ENCODE results near the gene SPRING1. TPM values are rescaled to one million over a fixed set of nuclear protein-coding genes. Genes with fewer than 3 reads are reported as not detected.
"Not testable (repeated sequence)": the region's sequence is repeated elsewhere in the genome, so short reads cannot be mapped to it uniquely, and the experiment has no call there.

SPRING1 gene
- total and polyA plus RNA-seq, 10 donors = 8.8 to 43.8 (median 23.7) TPM

GRCh38 chr12:116749884-116750283 is 12.0 kb upstream of the SPRING1 start:
- Histone ChIP-seq H3K4me1 (no peaks in the 10 kb centered on the region), H3K27ac (no peak overlapping the region), H3K4me3 (no peak overlapping the region), H3K27me3 (replicated peaks in 1 of 7) (no peaks in the 10 kb centered on the region), H3K9me3 (no peaks in the 10 kb centered on the region), H3K36me3 (peaks cover 0 to 7% (median 0%) of the 10 kb centered on the region in 6 donors)
- DNase-seq = no peak
- intact Hi-C loops (cut with DNase I; ENCODE audit: low total_unique reads) = no loop called here
- 89 to 94% (median 91%) methylated on average over 20 to 26 of the region's 26 CpGs for WGBS, 5 donors
- TF ChIP-seq POLR2AphosphoS5 (IDR thresholded peaks at IDR 0.05) (no peak), CTCF (IDR thresholded peaks at IDR 0.05 in 8 of 11, conservative IDR thresholded peaks at IDR 0.05 in 3 of 11) (no peak), POLR2A (IDR thresholded peaks at IDR 0.05) (no peak)

GRCh38 chr12:116745554-116745953 is 7.7 kb upstream of the SPRING1 start:
- Histone ChIP-seq H3K4me3 (no peak overlapping the region), H3K9me3 (no peaks in the 10 kb centered on the region), H3K27me3 (replicated peaks in 1 of 7) (no peaks in the 10 kb centered on the region), H3K36me3 (no peaks in the 10 kb centered on the region), H3K4me1 (no peaks in the 10 kb centered on the region), H3K27ac (no peak overlapping the region)
- DNase-seq = no peak
- TF ChIP-seq POLR2A (IDR thresholded peaks at IDR 0.05) = no peak
- no peak for TF ChIP-seq CTCF (IDR thresholded peaks at IDR 0.05 in 8 of 11, conservative IDR thresholded peaks at IDR 0.05 in 3 of 11)
- TF ChIP-seq POLR2AphosphoS5 (IDR thresholded peaks at IDR 0.05) = no peak
- WGBS, 5 donors = 93 to 95% (median 94%) methylated on average over 4 of the region's 4 CpGs
- intact Hi-C loops (cut with DNase I; ENCODE audit: low total_unique reads) = no loop called here

- Histone ChIP-seq H3K4me1 (no peaks in the 10 kb centered on the region), H3K9me3 (no peaks in the 10 kb centered on the region), H3K27ac (no peak overlapping the region), H3K4me3 (no peak overlapping the region), H3K27me3 (replicated peaks in 1 of 7) (no peaks in the 10 kb centered on the region), H3K36me3 (no peaks in the 10 kb centered on the region)
- DNase-seq = no peak
- intact Hi-C loops (cut with DNase I; ENCODE audit: low total_unique reads) = no loop called here
- 45 to 74% (median 61%) methylated on average over 3 of the region's 3 CpGs for WGBS, 5 donors
- TF ChIP-seq POLR2A (IDR thresholded peaks at IDR 0.05) (no peak), CTCF (IDR thresholded peaks at IDR 0.05 in 8 of 11, conservative IDR thresholded peaks at IDR 0.05 in 3 of 11) (no peak), POLR2AphosphoS5 (IDR thresholded peaks at IDR 0.05) (no peak)
Observed at GRCh38 chr12:116744766-116745165, 6.9 kb upstream of the SPRING1 start.

GRCh38 chr12:116742787-116743186 is 4.9 kb upstream of the SPRING1 start:
- intact Hi-C loops (cut with DNase I; ENCODE audit: low total_unique reads); H3K9me3 ChIP-seq; H3K4me3 ChIP-seq; H3K27me3 ChIP-seq (replicated peaks in 1 of 7); H3K36me3 ChIP-seq; H3K27ac ChIP-seq; DNase-seq: not testable (repeated sequence)
- 78 to 88% (median 80%) methylated on average over 2 of the region's 2 CpGs for WGBS, 5 donors
- H3K4me1 ChIP-seq = peaks cover 6 to 10% (median 9%) of the 10 kb centered on the region in 6 donors

GRCh38 chr12:116739381-116739887 is 1.6 kb upstream of the SPRING1 start:
- H3K36me3 ChIP-seq = peaks cover 0 to 9% (median 6%) of the 10 kb centered on the region in 6 donors
- H3K4me3 ChIP-seq = peak overlapping the region in 1 of 8 donors; percentile 93
- H3K27ac ChIP-seq = no peak overlapping the region
- peaks cover 16 to 39% (median 23%) of the 10 kb centered on the region in 6 donors for H3K4me1 ChIP-seq
- no peak for DNase-seq
- TF ChIP-seq POLR2AphosphoS5 (IDR thresholded peaks at IDR 0.05) (no peak), CTCF (IDR thresholded peaks at IDR 0.05 in 8 of 11, conservative IDR thresholded peaks at IDR 0.05 in 3 of 11) (no peak), POLR2A (IDR thresholded peaks at IDR 0.05) (no peak)
- intact Hi-C loops (cut with DNase I; ENCODE audit: low total_unique reads) = no loop called here
- no peaks in the 10 kb centered on the region for H3K9me3 ChIP-seq
- H3K27me3 ChIP-seq (replicated peaks in 1 of 7) = no peaks in the 10 kb centered on the region
- WGBS, 5 donors = 83 to 96% (median 90%) methylated on average over 7 of the region's 7 CpGs
